Urinary bladder (tissue), 4 donors: ENCODE results near the gene SEMA4A. TPM values are rescaled to one million over a fixed set of nuclear protein-coding genes. Genes with fewer than 3 reads are reported as not detected.
"Not testable (repeated sequence)": the region's sequence is repeated elsewhere in the genome, so short reads cannot be mapped to it uniquely, and the experiment has no call there.

Experiments
- DNase-seq: peaks from one replicate; pipeline ENCODE4 v3.0.0-alpha.2; 2015; ENCODE audit errors: extremely low spot score
- H3K27ac ChIP-seq: one replicate; pipeline ENCODE4 v1.5.1; 2013; ENCODE audit warnings: low read depth, mild to moderate bottlenecking, moderate library complexity
- H3K36me3 ChIP-seq: one replicate; pipeline ENCODE4 v1.6.1; 2013; ENCODE audit warnings: mild to moderate bottlenecking, moderate library complexity; ENCODE audit not compliant: insufficient read depth
- H3K4me1 ChIP-seq: one replicate; pipeline ENCODE4 v1.6.1; 2013; ENCODE audit warnings: mild to moderate bottlenecking, moderate library complexity; ENCODE audit not compliant: insufficient read depth
- H3K4me3 ChIP-seq: one replicate; pipeline ENCODE4 v1.5.1; 2013; ENCODE audit warnings: low read depth, low read length
- WGBS: extraction: QIAGEN DNeasy Blood & Tissue Kit; methylation state at CpG from one replicate; pipeline ENCODE4 v1.1.7; 2013; 5-methylcytosine and 5-hydroxymethylcytosine counted together
- polyA plus RNA-seq: library from polyadenylated mRNA; stranded (reverse); fragments of 200-250 nt; gene quantifications from one replicate; pipeline ENCODE4 v1.2.3, GENCODE V29; 2013
- small RNA-seq: library from RNA; depleted of rRNA; stranded (forward); fragments of <200 nt; gene quantifications from one replicate; pipeline ENCODE3, GENCODE V24; 2014
- total RNA-seq: library from RNA; depleted of rRNA; stranded (reverse); fragments of >200 nt; gene quantifications from one replicate; pipeline ENCODE4 v1.2.3, GENCODE V29; 2014
- donor health status: healthy with polysubstance abuse.
- donor health status: healthy.

SEMA4A gene
- total and polyA plus RNA-seq, 2 donors, result 7.0 to 7.3 TPM

DNA sequence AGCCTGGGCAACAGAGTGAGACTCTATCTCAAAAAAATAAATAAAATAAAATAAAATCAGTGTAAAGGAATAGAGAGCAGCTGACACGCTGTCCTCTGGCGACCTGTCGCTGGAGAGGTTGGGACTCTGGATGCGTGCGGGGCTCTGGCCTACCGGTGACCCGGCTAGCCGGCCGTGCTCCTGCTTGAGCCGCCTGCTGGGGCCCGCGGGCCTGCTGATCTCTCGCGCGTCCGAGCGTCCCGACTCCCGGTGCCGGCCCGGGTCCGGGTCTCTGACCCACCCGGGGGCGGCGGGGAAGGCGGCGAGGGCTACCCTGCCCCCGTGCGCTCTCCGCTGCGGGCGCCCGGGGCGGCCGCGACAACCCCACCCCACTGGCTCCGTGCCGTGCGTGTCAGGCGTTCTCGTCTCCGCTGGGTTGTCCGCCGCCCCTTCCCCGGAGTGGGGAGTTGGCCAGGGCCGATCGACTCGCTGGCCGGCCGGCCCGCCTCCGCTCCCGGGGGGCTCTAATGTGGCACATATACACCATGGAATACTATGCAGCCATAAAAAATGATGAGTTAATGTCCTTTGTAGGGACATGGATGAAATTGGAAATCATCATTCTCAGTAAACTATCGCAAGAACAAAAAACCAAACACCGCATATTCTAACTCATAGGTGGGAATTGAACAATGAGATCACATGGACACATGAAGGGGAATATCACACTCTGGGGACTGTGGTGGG, 63.1 kb downstream of the SEMA4A start:
- H3K4me1 ChIP-seq, H3K27ac ChIP-seq, H3K4me3 ChIP-seq, H3K36me3 ChIP-seq, DNase-seq: not testable (repeated sequence)
- WGBS, result 92% methylated on average over 55 of the region's 55 CpGs

DNA sequence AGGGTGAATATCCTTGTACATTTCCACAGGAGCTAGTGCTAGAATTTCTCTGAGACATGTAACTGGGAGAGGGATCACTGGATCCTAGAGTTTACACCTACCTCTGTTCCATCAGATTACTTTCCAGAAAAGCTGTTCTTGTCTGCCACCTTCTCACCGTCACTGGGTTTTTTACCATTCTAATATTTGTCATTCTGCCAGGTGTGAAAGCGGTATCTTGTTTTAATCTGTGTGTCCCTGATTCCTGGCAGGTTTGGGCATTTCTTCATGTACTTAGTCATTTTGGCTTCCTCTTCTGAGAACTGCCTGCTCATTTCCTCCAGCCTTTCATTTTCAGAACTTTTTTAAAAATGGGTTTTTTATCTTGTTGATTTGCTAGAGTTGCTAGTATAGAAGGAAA, 64.5 kb downstream of the SEMA4A start:
- no peaks in the 10 kb centered on the region for H3K36me3 ChIP-seq
- 58% methylated on average over 2 of the region's 2 CpGs for WGBS
- H3K4me1 ChIP-seq, result no peaks in the 10 kb centered on the region
- no peak overlapping the region for H3K27ac ChIP-seq
- H3K4me3 ChIP-seq, result no peak overlapping the region
- no peak for DNase-seq

DNA sequence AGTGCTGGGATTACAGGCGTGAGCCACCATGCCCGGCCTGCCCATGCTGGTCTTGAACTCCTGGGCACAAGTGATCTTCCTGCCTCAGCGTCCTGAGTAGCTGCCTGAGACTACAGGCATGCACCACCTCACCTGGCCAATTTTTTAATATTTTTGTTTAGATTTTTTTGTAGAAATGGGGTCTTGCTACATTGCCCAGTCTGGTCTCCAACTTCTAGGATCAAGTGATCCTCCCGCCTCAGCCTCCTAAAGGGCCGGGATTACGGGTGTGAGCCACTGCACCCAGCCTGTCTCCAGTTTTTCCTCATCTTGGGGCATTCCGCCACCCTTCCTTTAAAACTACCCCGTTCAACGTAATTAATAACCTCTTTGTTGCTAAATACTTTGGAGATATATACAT, 66.8 kb downstream of the SEMA4A start:
- WGBS, result 96% methylated on average over 9 of the region's 9 CpGs
- no peaks in the 10 kb centered on the region for H3K4me1 ChIP-seq

DNA sequence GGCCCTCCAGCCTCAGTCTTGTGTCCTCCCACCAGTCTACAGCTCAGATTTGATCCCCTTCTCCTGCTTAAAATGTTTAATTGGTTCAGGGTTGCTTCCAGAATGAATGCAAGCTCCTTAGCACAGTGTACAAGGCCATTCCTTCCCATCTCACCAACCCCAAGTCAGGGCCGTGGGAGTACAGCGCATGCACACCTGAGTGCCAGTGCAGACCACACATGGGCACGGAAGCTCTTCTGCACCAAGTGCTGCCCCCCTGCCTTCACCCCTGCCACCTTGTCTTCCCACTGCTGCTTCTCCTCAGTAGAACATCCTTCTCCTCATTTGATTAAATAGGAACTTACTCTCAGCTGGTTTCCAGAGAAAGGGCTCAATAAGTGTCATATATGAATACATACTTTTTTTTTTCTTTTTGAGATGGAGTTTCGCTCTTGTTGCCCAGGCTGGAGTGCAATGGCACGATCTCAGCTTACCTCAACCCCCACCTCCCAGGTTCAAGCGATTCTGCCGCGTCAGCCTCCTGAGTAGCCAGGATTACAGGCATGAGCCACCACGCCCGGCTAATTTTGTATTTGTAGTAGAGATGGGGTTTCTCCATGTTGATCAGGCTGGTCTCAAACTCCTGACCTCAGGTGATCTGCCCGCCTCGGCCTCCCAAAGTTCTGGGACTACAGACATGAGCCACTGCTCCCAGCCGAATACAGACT, 68.8 kb downstream of the SEMA4A start:
- H3K36me3 ChIP-seq, result no peaks in the 10 kb centered on the region
- no peaks in the 10 kb centered on the region for H3K4me1 ChIP-seq

More for the DNA sequence above, 66.8 kb downstream of the SEMA4A start:
- Histone ChIP-seq H3K36me3 (no peaks in the 10 kb centered on the region), H3K27ac (no peak overlapping the region), H3K4me3 (no peak overlapping the region)
- DNase-seq, result no peak

DNA sequence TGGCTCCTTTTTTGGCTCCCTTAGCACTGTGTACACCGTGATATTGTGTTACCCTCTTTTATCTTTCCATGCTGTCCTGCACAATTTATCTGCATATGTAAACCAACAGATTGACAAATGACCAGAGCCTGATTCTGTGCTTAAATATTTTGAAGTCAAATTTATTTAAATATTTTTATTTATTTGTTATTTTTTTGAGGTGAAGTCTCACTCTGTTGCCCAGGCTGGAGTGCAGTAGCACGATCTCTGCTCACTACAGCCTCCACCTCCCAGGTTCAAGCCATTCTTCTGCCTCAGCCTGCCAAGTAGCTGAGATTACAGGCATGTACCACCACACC, 72.3 kb downstream of the SEMA4A start:
- Histone ChIP-seq H3K27ac (no peak overlapping the region), H3K4me1 (no peaks in the 10 kb centered on the region), H3K4me3 (no peak overlapping the region), H3K36me3 (no peaks in the 10 kb centered on the region)
- no peak for DNase-seq
- 16% methylated on average over 2 of the region's 2 CpGs for WGBS

More for the DNA sequence above, 68.8 kb downstream of the SEMA4A start:
- no peak for DNase-seq
- H3K27ac ChIP-seq, result no peak overlapping the region
- no peak overlapping the region for H3K4me3 ChIP-seq
- 93% methylated on average over 13 of the region's 13 CpGs for WGBS

DNA sequence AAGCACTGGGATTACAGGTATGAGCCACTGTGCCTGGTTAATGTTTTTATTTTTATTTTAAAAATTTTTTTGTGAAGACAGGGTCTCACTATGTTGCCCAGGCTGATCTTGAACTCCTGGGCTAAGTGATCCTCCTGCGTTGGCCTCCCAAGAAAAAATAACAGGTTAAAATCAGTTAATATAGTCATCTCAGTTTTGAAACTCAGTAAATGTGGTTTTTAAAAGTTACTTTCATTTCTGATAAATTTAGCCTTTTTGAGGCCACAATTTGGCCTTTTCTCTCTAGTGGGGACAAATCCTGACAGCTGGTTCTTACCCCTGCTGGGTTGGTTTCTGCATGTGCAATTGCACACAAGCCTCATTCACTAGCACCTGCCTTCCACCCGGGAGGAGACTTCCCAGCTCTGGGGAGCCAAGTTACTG, 72.7 kb downstream of the SEMA4A start:
- no peak overlapping the region for H3K27ac ChIP-seq
- no peaks in the 10 kb centered on the region for H3K36me3 ChIP-seq
- H3K4me1 ChIP-seq, result no peaks in the 10 kb centered on the region
- H3K4me3 ChIP-seq, result no peak overlapping the region
- no peak for DNase-seq
- 84% methylated on average over 2 of the region's 2 CpGs for WGBS

DNA sequence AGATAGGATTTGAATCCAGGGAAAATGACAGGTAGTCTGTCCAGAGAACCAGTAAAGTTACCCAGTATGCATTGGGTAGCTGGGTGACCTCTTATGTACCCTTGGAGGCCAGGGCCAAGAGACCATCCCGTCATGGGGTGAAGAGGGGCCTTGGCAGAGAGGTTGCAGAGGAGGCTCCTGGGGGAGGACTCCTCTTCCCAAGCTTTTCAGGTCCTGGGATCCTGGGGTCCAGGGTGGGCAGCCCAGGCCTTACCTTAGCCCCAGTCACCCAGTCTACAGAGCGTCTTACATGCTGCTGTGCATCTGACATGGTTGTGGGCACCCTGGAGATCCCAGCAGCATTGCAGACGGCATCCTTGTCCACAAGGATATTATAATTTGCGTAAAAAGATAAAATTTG, 73.4 kb downstream of the SEMA4A start:
- H3K27ac ChIP-seq, result no peak overlapping the region
- H3K4me1 ChIP-seq, result no peaks in the 10 kb centered on the region
- no peaks in the 10 kb centered on the region for H3K36me3 ChIP-seq
- H3K4me3 ChIP-seq, result no peak overlapping the region
- DNase-seq, result no peak
- 88% methylated on average over 4 of the region's 4 CpGs for WGBS

Small RNA genes lying within 50 kb of the gene (small RNA-seq; reads per million reads assigned to genes)
- gene RF00568, result not detected

Other genes starting within 250 kb of the SEMA4A start
- 39.4 TPM for gene RIT1, start 242.2 kb upstream of the SEMA4A start, total RNA-seq
- gene RIT1, start 242.2 kb upstream of the SEMA4A start, polyA plus RNA-seq, result 24.9 TPM
- gene KHDC4, start 219.2 kb upstream of the SEMA4A start, total RNA-seq, result 45.0 TPM
- 24.4 TPM for gene KHDC4, start 219.2 kb upstream of the SEMA4A start, polyA plus RNA-seq
- gene RXFP4, start 211.9 kb upstream of the SEMA4A start, total RNA-seq, result not detected
- 0.18 TPM for gene RXFP4, start 211.9 kb upstream of the SEMA4A start, polyA plus RNA-seq
- gene ARHGEF2, start 175.0 kb upstream of the SEMA4A start, total RNA-seq, result 63.3 TPM
- 40.5 TPM for gene ARHGEF2, start 175.0 kb upstream of the SEMA4A start, polyA plus RNA-seq
- gene SSR2, start 132.6 kb upstream of the SEMA4A start, total RNA-seq, result 213 TPM
- 252 TPM for gene SSR2, start 132.6 kb upstream of the SEMA4A start, polyA plus RNA-seq
- gene UBQLN4, start 99.8 kb upstream of the SEMA4A start, total RNA-seq, result 13.2 TPM
- 30.3 TPM for gene UBQLN4, start 99.8 kb upstream of the SEMA4A start, polyA plus RNA-seq
- gene LAMTOR2, start 98.8 kb upstream of the SEMA4A start, total RNA-seq, result 28.9 TPM
- 91.1 TPM for gene LAMTOR2, start 98.8 kb upstream of the SEMA4A start, polyA plus RNA-seq
- 11.9 TPM for gene RAB25, start 92.4 kb upstream of the SEMA4A start, total RNA-seq
- 28.2 TPM for gene RAB25, start 92.4 kb upstream of the SEMA4A start, polyA plus RNA-seq
- gene MEX3A, start 71.1 kb upstream of the SEMA4A start, total RNA-seq, result 7.2 TPM
- gene MEX3A, start 71.1 kb upstream of the SEMA4A start, polyA plus RNA-seq, result 0.76 TPM
- gene LMNA, start 38.9 kb upstream of the SEMA4A start, total RNA-seq, result 224 TPM
- gene LMNA, start 38.9 kb upstream of the SEMA4A start, polyA plus RNA-seq, result 306 TPM
- gene SLC25A44, start 40.5 kb downstream of the SEMA4A start, total RNA-seq, result 5.7 TPM
- 13.9 TPM for gene SLC25A44, start 40.5 kb downstream of the SEMA4A start, polyA plus RNA-seq
- gene PMF1, start 59.4 kb downstream of the SEMA4A start, total RNA-seq, result 36.9 TPM
- gene PMF1, start 59.4 kb downstream of the SEMA4A start, polyA plus RNA-seq, result 65.6 TPM
- 0.42 TPM for gene BGLAP, start 88.6 kb downstream of the SEMA4A start, total RNA-seq
- 0.68 TPM for gene BGLAP, start 88.6 kb downstream of the SEMA4A start, polyA plus RNA-seq
- 0.79 TPM for gene PAQR6, start 94.5 kb downstream of the SEMA4A start, total RNA-seq
- gene PAQR6, start 94.5 kb downstream of the SEMA4A start, polyA plus RNA-seq, result 1.5 TPM
- 33.3 TPM for gene SMG5, start 129.2 kb downstream of the SEMA4A start, total RNA-seq
- gene SMG5, start 129.2 kb downstream of the SEMA4A start, polyA plus RNA-seq, result 47.3 TPM
- 3.2 TPM for gene TMEM79, start 130.7 kb downstream of the SEMA4A start, total RNA-seq
- 6.3 TPM for gene TMEM79, start 130.7 kb downstream of the SEMA4A start, polyA plus RNA-seq
- gene GLMP, start 142.1 kb downstream of the SEMA4A start, total RNA-seq, result 25.9 TPM
- gene GLMP, start 142.1 kb downstream of the SEMA4A start, polyA plus RNA-seq, result 41.3 TPM
- gene VHLL, start 145.7 kb downstream of the SEMA4A start, total RNA-seq, result not detected
- not detected for gene VHLL, start 145.7 kb downstream of the SEMA4A start, polyA plus RNA-seq
- gene CCT3, start 184.7 kb downstream of the SEMA4A start, total RNA-seq, result 169 TPM
- 178 TPM for gene CCT3, start 184.7 kb downstream of the SEMA4A start, polyA plus RNA-seq
- not detected for gene TSACC, start 184.9 kb downstream of the SEMA4A start, total RNA-seq
- gene TSACC, start 184.9 kb downstream of the SEMA4A start, polyA plus RNA-seq, result 0.28 TPM
- not detected for gene RHBG, start 215.6 kb downstream of the SEMA4A start, total RNA-seq
- gene RHBG, start 215.6 kb downstream of the SEMA4A start, polyA plus RNA-seq, result 0.86 TPM